Liver (tissue), 9 donors: ENCODE data around the gene SOX18. TPM values are rescaled to one million over a fixed set of nuclear protein-coding genes. Genes with fewer than 3 reads are reported as not detected.

Experiments
- DNase-seq: peaks from one replicate; pipeline ENCODE4 v3.0.0-alpha.2; 2017; ENCODE audit warnings: low spot score
- H3K27ac ChIP-seq, 2 donors: one replicate each; pipeline ENCODE4 v1.7.0; 2013; ENCODE audit warnings: inconsistent platforms in 2 of 2, low read length in 2 of 2, control low read depth in 1 of 2, low read depth in 1 of 2, mild to moderate bottlenecking in 1 of 2
- H3K27me3 ChIP-seq, 4 donors: one replicate each; pipeline versions ENCODE4 v1.6.1 to v1.7.0; 2013; ENCODE audit warnings: low read length in 3 of 4, inconsistent platforms in 1 of 4, mild to moderate bottlenecking in 1 of 4, moderate library complexity in 1 of 4; ENCODE audit not compliant: control insufficient read depth in 4 of 4, insufficient read depth in 4 of 4
- H3K36me3 ChIP-seq, 4 donors: one replicate each; pipeline versions ENCODE4 v1.6.1 to v1.7.0; 2013; ENCODE audit warnings: low read length in 3 of 4, mild to moderate bottlenecking in 3 of 4, low read depth in 1 of 4, moderate library complexity in 1 of 4; ENCODE audit not compliant: control insufficient read depth in 4 of 4, insufficient read depth in 3 of 4
- H3K4me1 ChIP-seq, 4 donors: one replicate each; pipeline versions ENCODE4 v1.6.1 to v1.7.0; 2013; ENCODE audit warnings: low read length in 3 of 4, mild to moderate bottlenecking in 3 of 4, moderate library complexity in 1 of 4; ENCODE audit not compliant: control insufficient read depth in 4 of 4, insufficient read depth in 4 of 4
- H3K4me3 ChIP-seq, 3 donors: one replicate each; pipeline versions ENCODE4 v1.6.1 to v1.7.0; 2013; ENCODE audit warnings: low read length in 3 of 3, control low read depth in 1 of 3, low read depth in 1 of 3, mild to moderate bottlenecking in 1 of 3
- H3K9ac ChIP-seq, 2 donors: one replicate each; pipeline ENCODE4 v1.7.0; 2013; ENCODE audit warnings: low read length in 2 of 2, mild to moderate bottlenecking in 2 of 2, moderate library complexity in 2 of 2, control low read depth in 1 of 2, low read depth in 1 of 2
- H3K9me3 ChIP-seq, 4 donors: one replicate each; pipeline versions ENCODE4 v1.6.1 to v1.7.0; 2013; ENCODE audit warnings: low read length in 3 of 4; ENCODE audit not compliant: control insufficient read depth in 4 of 4
- ATF3 ChIP-seq: IDR thresholded peaks from 2 replicates; pipeline ENCODE4 v1.6.1; 2016; ENCODE audit warnings: antibody characterized with exemption
- CTCF ChIP-seq: fragments of 150-350 bp; IDR thresholded peaks from 2 replicates; pipeline ENCODE4 v1.5.1; 2017; ENCODE audit warnings: improper control_type of control experiment, low read depth, low read length; ENCODE audit not compliant: missing input control
- EGR1 ChIP-seq, 2 donors: IDR thresholded peaks; 2 replicates each; pipeline ENCODE4 v1.6.1; 2016 to 2018; ENCODE audit warnings: antibody characterized with exemption in 2 of 2, low read depth in 2 of 2
- FOXA2 ChIP-seq: IDR thresholded peaks from 2 replicates; pipeline ENCODE4 v1.6.1; 2016; ENCODE audit warnings: antibody characterized with exemption
- HNF4A ChIP-seq, 2 donors: conservative IDR thresholded peaks; 2 replicates each; pipeline ENCODE4 v1.6.1; 2016; ENCODE audit warnings: antibody characterized with exemption in 2 of 2, mild to moderate bottlenecking in 2 of 2
- JUND ChIP-seq, 2 donors: IDR thresholded peaks; 2 replicates each; pipeline ENCODE4 v1.6.1; 2016; ENCODE audit warnings: antibody characterized with exemption in 2 of 2
- MAX ChIP-seq: IDR thresholded peaks from 2 replicates; pipeline ENCODE4 v1.6.1; 2016; ENCODE audit warnings: antibody characterized with exemption
- RAD21 ChIP-seq, 2 donors: IDR thresholded peaks; 2 replicates each; pipeline ENCODE4 v1.6.1; 2016; ENCODE audit warnings: antibody characterized with exemption in 2 of 2, mild to moderate bottlenecking in 2 of 2
- REST ChIP-seq: IDR thresholded peaks from 2 replicates; pipeline ENCODE4 v1.6.1; 2016; ENCODE audit warnings: antibody characterized with exemption, mild to moderate bottlenecking
- RXRA ChIP-seq, 2 donors: IDR thresholded peaks; 2 replicates each; pipeline ENCODE4 v1.6.1; 2017 to 2018; ENCODE audit warnings: antibody characterized with exemption in 2 of 2, mild to moderate bottlenecking in 1 of 2
- SP1 ChIP-seq: IDR thresholded peaks from 2 replicates; pipeline ENCODE4 v1.6.1; 2018; ENCODE audit warnings: antibody characterized with exemption, mild to moderate bottlenecking
- TAF1 ChIP-seq: conservative IDR thresholded peaks from 2 replicates; pipeline ENCODE4 v1.6.1; 2016; ENCODE audit warnings: antibody characterized with exemption, mild to moderate bottlenecking
- YY1 ChIP-seq: IDR thresholded peaks from 2 replicates; pipeline ENCODE4 v1.6.1; 2016; ENCODE audit warnings: antibody characterized with exemption, mild to moderate bottlenecking
- WGBS: extraction: QIAGEN DNeasy Blood & Tissue Kit; methylation state at CpG from one replicate; pipeline ENCODE4 v1.1.7; 2013; 5-methylcytosine and 5-hydroxymethylcytosine counted together
- polyA plus RNA-seq, 2 donors: library from polyadenylated mRNA; stranded (reverse) in 1 of 2; unstranded in 1 of 2; fragments of 200-250 nt in 1 of 2; fragments of >200 nt in 1 of 2; fragmentation: Nextera tagmentation in 1 of 2; extraction: Ambion mirVana in 1 of 2; gene quantifications; one replicate each; pipeline versions ENCODE4 v1.2.1 to v1.2.3, GENCODE V29; 2013 to 2015
- total RNA-seq, 2 donors: library from RNA; depleted of rRNA; stranded (reverse); fragments of >200 nt; gene quantifications; one replicate each; pipeline ENCODE4 v1.2.3, GENCODE V29; 2014
- donor health status: healthy.
- donor health status: healthy.
- donor health status: healthy.
- donor health status: healthy.
- donor health status: healthy.

Gene SOX18
- total and polyA plus RNA-seq, 4 donors: 1.1 to 5.8 (median 2.6) TPM

- no peak overlapping the region for H3K4me3 ChIP-seq
- H3K27ac ChIP-seq: no peak overlapping the region
- H3K4me1 ChIP-seq: no peaks in the 10 kb centered on the region
- no peak for DNase-seq
- TF ChIP-seq HNF4A (conservative IDR thresholded peaks at IDR 0.05) (no peak), MAX (no peak), RAD21 (IDR thresholded peaks at IDR 0.05) (no peak), FOXA2 (no peak), TAF1 (no peak), CTCF (no peak), JUND (IDR thresholded peaks at IDR 0.05) (no peak), YY1 (no peak), SP1 (no peak), RXRA (IDR thresholded peaks at IDR 0.05) (no peak), REST (no peak), ATF3 (no peak), EGR1 (IDR thresholded peaks at IDR 0.05; ENCODE audit: low read depth in 2 of 2) (no peak)
- H3K9ac ChIP-seq: no peak overlapping the region
- 97% methylated on average over 3 of the region's 3 CpGs for WGBS
- peaks cover 6 to 67% (median 48%) of the 10 kb centered on the region in 4 donors for H3K36me3 ChIP-seq
- H3K9me3 ChIP-seq: no peaks in the 10 kb centered on the region
- no peaks in the 10 kb centered on the region for H3K27me3 ChIP-seq
Observed at GRCh38 chr20:64006902-64007301, 42.5 kb downstream of the SOX18 start.

GRCh38 chr20:64006490-64006889 is 42.9 kb downstream of the SOX18 start:
- Histone ChIP-seq H3K36me3 (peaks cover 5 to 68% (median 50%) of the 10 kb centered on the region in 4 donors), H3K27ac (no peak overlapping the region), H3K9me3 (no peaks in the 10 kb centered on the region), H3K9ac (no peak overlapping the region), H3K4me1 (no peaks in the 10 kb centered on the region), H3K4me3 (no peak overlapping the region), H3K27me3 (no peaks in the 10 kb centered on the region)
- 87% methylated on average over 10 of the region's 10 CpGs for WGBS
- DNase-seq: no peak
- no peak for TF ChIP-seq YY1
- no peak for TF ChIP-seq SP1
- no peak for TF ChIP-seq REST
- TF ChIP-seq MAX: no peak
- no peak for TF ChIP-seq ATF3
- TF ChIP-seq FOXA2: no peak
- no peak for TF ChIP-seq RXRA (IDR thresholded peaks at IDR 0.05)
